HL-60 (cell line): ENCODE measurements around the gene ELMO1.
A peak's percentile ranks its signal among the peaks of the same experiment; 100 is the strongest.

Experiments used
- DNase-seq, 2 experiments: peaks; one replicate each; pipeline ENCODE4 v3.0.0-alpha.2; 2010 to 2020; ENCODE audit warnings: low read depth in 1 of 2, low spot score in 1 of 2
- H3K27ac ChIP-seq: fragments of 250-450 bp; sonication (Bioruptor Pico); replicated peaks from 2 replicates; pipeline ENCODE4 v1.5.1; 2020; ENCODE audit warnings: mild to moderate bottlenecking, moderate library complexity
- H3K27me3 ChIP-seq: fragments of 250-450 bp; sonication (Bioruptor Pico); 2 replicates; pipeline ENCODE4 v1.5.1; 2021; ENCODE audit warnings: mild to moderate bottlenecking, moderate library complexity; ENCODE audit not compliant: insufficient read depth, poor library complexity, severe bottlenecking
- H3K4me3 ChIP-seq: replicated peaks from 2 replicates; pipeline ENCODE4 v1.5.1; 2011; ENCODE audit warnings: mild to moderate bottlenecking, control low read depth, low read length; ENCODE audit not compliant: insufficient read depth
- GABPA ChIP-seq: IDR thresholded peaks from 2 replicates; pipeline ENCODE4 v1.6.1; 2012; ENCODE audit warnings: low read depth
- POLR2AphosphoS5 ChIP-seq: IDR thresholded peaks from 2 replicates; pipeline ENCODE4 v1.6.1; 2012; ENCODE audit warnings: low read depth
- REST ChIP-seq: IDR thresholded peaks from 2 replicates; pipeline ENCODE4 v1.6.1; 2012; ENCODE audit warnings: low read depth; ENCODE audit not compliant: insufficient replicate concordance
- SPI1 ChIP-seq: IDR thresholded peaks from 2 replicates; pipeline ENCODE4 v1.6.1; 2012; ENCODE audit warnings: low read depth, mild to moderate bottlenecking, borderline replicate concordance
- TF ChIP-seq, protein P1 (sequence below): IDR thresholded peaks from one replicate; pipeline ENCODE4 v1.5.1; 2011; ENCODE audit warnings: low read length, control low read depth, inconsistent platforms; ENCODE audit not compliant: insufficient read depth

ELMO1 gene

GRCh38 chr7:37471619-37472018 is 23.0 kb upstream of the ELMO1 start:
- no peak for DNase-seq
- TF ChIP-seq SPI1 (no peak), REST (no peak), GABPA (no peak)

DNA sequence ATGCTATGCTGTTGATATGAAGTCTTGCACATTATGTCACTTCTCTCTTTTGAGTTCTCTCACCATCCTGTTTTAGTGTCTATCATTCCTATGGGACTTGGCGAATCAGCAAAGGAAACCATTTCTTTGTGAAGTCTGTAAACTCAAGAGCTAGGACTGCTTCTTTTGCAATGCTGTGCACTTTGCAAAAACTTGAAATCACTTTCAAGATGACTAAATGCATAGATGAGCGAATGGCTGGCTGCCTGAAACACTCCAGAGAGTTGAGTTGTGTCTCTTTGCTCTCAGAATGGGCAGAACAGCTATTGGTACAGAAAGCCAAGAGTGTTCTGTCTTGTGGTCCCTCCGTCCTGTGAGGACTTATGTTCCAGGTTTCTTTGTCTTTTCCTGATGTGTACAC is 18.3 kb upstream of the ELMO1 start:
- Histone ChIP-seq H3K4me3 (no peak overlapping the region), H3K27ac (no peak overlapping the region), H3K27me3 (no peaks in the 10 kb centered on the region)
- no peak for DNase-seq
- TF ChIP-seq, protein P1, sequence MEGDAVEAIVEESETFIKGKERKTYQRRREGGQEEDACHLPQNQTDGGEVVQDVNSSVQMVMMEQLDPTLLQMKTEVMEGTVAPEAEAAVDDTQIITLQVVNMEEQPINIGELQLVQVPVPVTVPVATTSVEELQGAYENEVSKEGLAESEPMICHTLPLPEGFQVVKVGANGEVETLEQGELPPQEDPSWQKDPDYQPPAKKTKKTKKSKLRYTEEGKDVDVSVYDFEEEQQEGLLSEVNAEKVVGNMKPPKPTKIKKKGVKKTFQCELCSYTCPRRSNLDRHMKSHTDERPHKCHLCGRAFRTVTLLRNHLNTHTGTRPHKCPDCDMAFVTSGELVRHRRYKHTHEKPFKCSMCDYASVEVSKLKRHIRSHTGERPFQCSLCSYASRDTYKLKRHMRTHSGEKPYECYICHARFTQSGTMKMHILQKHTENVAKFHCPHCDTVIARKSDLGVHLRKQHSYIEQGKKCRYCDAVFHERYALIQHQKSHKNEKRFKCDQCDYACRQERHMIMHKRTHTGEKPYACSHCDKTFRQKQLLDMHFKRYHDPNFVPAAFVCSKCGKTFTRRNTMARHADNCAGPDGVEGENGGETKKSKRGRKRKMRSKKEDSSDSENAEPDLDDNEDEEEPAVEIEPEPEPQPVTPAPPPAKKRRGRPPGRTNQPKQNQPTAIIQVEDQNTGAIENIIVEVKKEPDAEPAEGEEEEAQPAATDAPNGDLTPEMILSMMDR, result no peak
- TF ChIP-seq REST, result no peak
- no peak for TF ChIP-seq SPI1
- no peak for TF ChIP-seq POLR2AphosphoS5
- no peak for TF ChIP-seq GABPA

More at GRCh38 chr7:37471619-37472018, 23.0 kb upstream of the ELMO1 start:
- Histone ChIP-seq H3K4me3 (no peak overlapping the region), H3K27me3 (no peaks in the 10 kb centered on the region), H3K27ac (no peak overlapping the region)

GRCh38 chr7:37462138-37462537 is 13.5 kb upstream of the ELMO1 start:
- DNase-seq, result peak in 1 of 2 experiments; percentile 18
- no peak overlapping the region for H3K4me3 ChIP-seq
- H3K27me3 ChIP-seq, result no peaks in the 10 kb centered on the region
- TF ChIP-seq SPI1 (no peak), POLR2AphosphoS5 (no peak), REST (no peak)
- no peak overlapping the region for H3K27ac ChIP-seq

DNA sequence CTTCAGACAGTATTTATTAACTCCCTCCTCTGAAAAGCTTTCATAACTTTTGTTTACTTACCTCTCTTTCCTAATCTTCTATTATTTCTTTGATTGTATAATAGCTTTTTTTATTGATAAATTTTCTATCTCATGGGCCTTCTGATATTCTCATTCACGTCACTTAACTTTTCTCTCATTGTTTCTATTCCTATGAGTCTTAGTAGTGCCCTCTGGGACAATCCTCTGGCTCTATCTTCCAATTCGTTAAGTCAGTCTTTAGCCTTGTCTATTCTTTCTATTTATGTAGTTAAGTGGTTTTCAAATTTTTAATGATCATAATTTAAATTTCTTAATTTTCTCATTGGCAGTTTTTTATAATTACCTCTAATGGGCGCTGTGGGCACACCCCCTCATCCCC is 6.4 kb upstream of the ELMO1 start:
- TF ChIP-seq GABPA, result no peak
- TF ChIP-seq, protein P1, result no peak
- TF ChIP-seq POLR2AphosphoS5, result no peak
- TF ChIP-seq REST, result no peak
- TF ChIP-seq SPI1, result no peak
- no peak for DNase-seq
- Histone ChIP-seq H3K4me3 (no peak overlapping the region), H3K27me3 (no peaks in the 10 kb centered on the region), H3K27ac (no peak overlapping the region)
